A549 (cell line): ENCODE results near the gene NKX2-8. TPM values are rescaled to one million over a fixed set of nuclear protein-coding genes. Genes with fewer than 3 reads are reported as not detected.

Experiments
- ATAC-seq, 2 experiments: fragments of 200-7000 bp in 1 of 2; fragments of >200 bp in 1 of 2; cut with Nextera tagmentation in 1 of 2; cut with Tn5 transposase in 1 of 2; 3 replicates each; pipeline versions ENCODE4 v1.8.0 to v1.9.1; 2018 to 2020; ENCODE audit warnings: mild to moderate bottlenecking in 1 of 2, moderate library complexity in 1 of 2
- CTCF ChIA-PET: fragments of 300-600 bp; sonication (Branson Sonifier 250); formaldehyde crosslinking; extraction: SDS; loops from one replicate; lab custom pipeline; 2021; ENCODE audit warnings: antibody characterized with exemption, inconsistent platforms; lab: Yijun Ruan, JAX
- POLR2A ChIA-PET: fragments of 350-600 bp; formaldehyde crosslinking; extraction: SDS; loops from one replicate; lab custom pipeline; 2021; ENCODE audit warnings: antibody characterized with exemption, inconsistent platforms; lab: Yijun Ruan, JAX
- DNase-seq, 2 experiments: peaks; one replicate each; pipeline versions ENCODE4 v3.0.0 to v3.0.0-alpha.2; 2011 to 2016; ENCODE audit warnings: low read depth in 1 of 2, low spot score in 1 of 2
- FAIRE-seq: peaks from 2 replicates; lab custom pipeline; 2011; peaks lifted over from hg19 to GRCh38; lab: Jason Lieb, UNC
- H3K27ac ChIP-seq, 2 experiments: fragments of >200 bp; sonication (Bioruptor Twin); formaldehyde crosslinking; 3 replicates each; pipeline ENCODE4 v1.5.1; 2016 to 2017
- H3K4me1 ChIP-seq: fragments of >200 bp; sonication (Bioruptor Twin); formaldehyde crosslinking; 3 replicates; pipeline ENCODE4 v1.6.1; 2016
- H3K4me2 ChIP-seq: fragments of >200 bp; sonication (Bioruptor Twin); formaldehyde crosslinking; 3 replicates; pipeline ENCODE4 v1.6.1; 2016
- H3K4me3 ChIP-seq: fragments of >200 bp; sonication (Bioruptor Twin); formaldehyde crosslinking; 3 replicates; pipeline ENCODE4 v1.5.1; 2016
- H3K9me3 ChIP-seq: fragments of >200 bp; sonication (Bioruptor Twin); formaldehyde crosslinking; 3 replicates; pipeline ENCODE4 v1.6.1; 2016
- BCL3 ChIP-seq: fragments of >200 bp; sonication (Bioruptor Twin); formaldehyde crosslinking; IDR thresholded peaks from 3 replicates; pipeline ENCODE4 v1.6.1; 2016
- BHLHE40 ChIP-seq: IDR thresholded peaks from 2 replicates; pipeline ENCODE4 v1.6.1; 2012; ENCODE audit warnings: low read depth, low read length, inconsistent platforms
- EHMT2 ChIP-seq: fragments of 200-600 bp; sonication (generic); IDR thresholded peaks from 2 replicates; pipeline ENCODE4 v1.6.1; 2016; ENCODE audit warnings: antibody characterized with exemption, low read depth, mild to moderate bottlenecking, moderate library complexity
- FOSL2 ChIP-seq, 2 experiments: fragments of 450-650 bp in 1 of 2; fragments of >200 bp in 1 of 2; sonication (Bioruptor Twin) in 1 of 2; formaldehyde crosslinking; IDR thresholded peaks; 2 replicates each; pipeline versions ENCODE4 v1.5.0 to v1.6.1; 2016 to 2020; ENCODE audit warnings: mild to moderate bottlenecking in 1 of 2, moderate library complexity in 1 of 2
- HDAC2 ChIP-seq: fragments of 200-600 bp; sonication (generic); IDR thresholded peaks from 2 replicates; pipeline ENCODE4 v1.6.1; 2016
- HMGXB4 ChIP-seq: fragments of 250-450 bp; sonication (Bioruptor Pico); IDR thresholded peaks from 2 replicates; pipeline ENCODE4 v1.5.0; 2021; ENCODE audit warnings: mild to moderate bottlenecking, moderate library complexity, borderline replicate concordance
- HOXA7 ChIP-seq: fragments of 250-450 bp; sonication (Bioruptor Pico); IDR thresholded peaks from 2 replicates; pipeline ENCODE4 v1.5.0; 2020; ENCODE audit warnings: mild to moderate bottlenecking, moderate library complexity
- JUNB ChIP-seq: fragments of >200 bp; sonication (Bioruptor Twin); formaldehyde crosslinking; IDR thresholded peaks from 2 replicates; pipeline ENCODE4 v1.6.1; 2016
- KDM5A ChIP-seq: fragments of 200-600 bp; sonication (generic); IDR thresholded peaks from 2 replicates; pipeline ENCODE4 v1.6.1; 2016; ENCODE audit warnings: antibody characterized with exemption, mild to moderate bottlenecking
- MAX ChIP-seq: IDR thresholded peaks from 2 replicates; pipeline ENCODE4 v1.6.1; 2012
- MAZ ChIP-seq: fragments of 150-350 bp; IDR thresholded peaks from 2 replicates; pipeline ENCODE4 v1.6.1; 2014; ENCODE audit warnings: antibody characterized with exemption, low read depth, low read length, borderline replicate concordance
- MYC ChIP-seq: IDR thresholded peaks from 2 replicates; pipeline ENCODE4 v1.6.1; 2012; ENCODE audit warnings: mild to moderate bottlenecking, inconsistent platforms, low read length, improper control_type of control experiment, borderline replicate concordance
- RARB ChIP-seq: fragments of 250-450 bp; sonication (Bioruptor Pico); IDR thresholded peaks from 2 replicates; pipeline ENCODE4 v1.8.0; 2021; ENCODE audit warnings: mild to moderate bottlenecking, moderate library complexity
- RCOR1 ChIP-seq: fragments of 150-350 bp; IDR thresholded peaks from 2 replicates; pipeline ENCODE4 v1.6.1; 2014; ENCODE audit warnings: antibody characterized with exemption, low read length, low read depth
- RNF2 ChIP-seq: fragments of 200-600 bp; sonication (generic); IDR thresholded peaks from 2 replicates; pipeline ENCODE4 v1.6.1; 2016; ENCODE audit warnings: low read depth, mild to moderate bottlenecking, antibody characterized with exemption, moderate library complexity, borderline replicate concordance
- SMC3 ChIP-seq: fragments of >200 bp; sonication (Bioruptor Twin); formaldehyde crosslinking; IDR thresholded peaks from 3 replicates; pipeline ENCODE4 v1.6.1; 2018; ENCODE audit warnings: inconsistent platforms
- SREBF2 ChIP-seq: fragments of 450-650 bp; IDR thresholded peaks from 2 replicates; pipeline ENCODE4 v1.6.1; 2014; ENCODE audit warnings: mild to moderate bottlenecking, moderate library complexity
- TFCP2L1 ChIP-seq: fragments of 250-450 bp; sonication (Bioruptor Pico); IDR thresholded peaks from 2 replicates; pipeline ENCODE4 v1.5.0; 2021; ENCODE audit warnings: mild to moderate bottlenecking
- USF2 ChIP-seq: fragments of 450-650 bp; IDR thresholded peaks from 2 replicates; pipeline ENCODE4 v1.6.1; 2014; ENCODE audit warnings: antibody characterized with exemption
- ZC3H11A ChIP-seq: fragments of 450-650 bp; IDR thresholded peaks from 2 replicates; pipeline ENCODE4 v1.6.1; 2014; ENCODE audit warnings: antibody characterized with exemption, mild to moderate bottlenecking
- ZFP36 ChIP-seq: fragments of 450-650 bp; IDR thresholded peaks from 2 replicates; pipeline ENCODE4 v1.6.1; 2014; ENCODE audit warnings: borderline replicate concordance; ENCODE audit not compliant: partially characterized antibody
- whole genome bisulfite sequencing: methylation state at CpG from one replicate; pipeline ENCODE4 v1.1.6; 2017; ENCODE audit errors: missing lambda C conversion rate; 5-methylcytosine and 5-hydroxymethylcytosine counted together
- polyA plus RNA-seq, 4 experiments: library from polyadenylated mRNA; depleted of rRNA in 3 of 4; stranded (reverse); fragments of >200 nt; fragmentation: RNase III in 1 of 4; extraction: RNeasy Plus Mini Kit Qiagen cat#74134 plus additional on column Dnase treatment in 1 of 4; gene quantifications; 2 replicates in 3 of 4; 3 replicates in 1 of 4; pipeline ENCODE4 v1.2.3, GENCODE V29; 2011 to 2017

NKX2-8 gene
- polyA plus RNA-seq, 2 of the 4 experiments (the other 2 are of a cell fraction) = 0.58 to 0.68 TPM

- Histone ChIP-seq H3K27ac (no peak overlapping the region), H3K4me2 (no peak overlapping the region), H3K9me3 (no peaks in the 10 kb centered on the region), H3K4me3 (no peak overlapping the region), H3K4me1 (no peaks in the 10 kb centered on the region)
- ChIA-PET POLR2A (no interaction called here), CTCF (interaction anchor here (2.1 to 5.4 kb wide), 2 partner anchors 14 to 66 kb away, joined by 7 to 31 read pairs; no protein-coding TSS in a partner anchor)
- ATAC-seq (no peak), FAIRE-seq (no peak), DNase-seq (no peak)
- TF ChIP-seq SMC3 (no peak), BHLHE40 (no peak), EHMT2 (no peak), HOXA7 (CRISPR knock-in tag) (no peak), MAZ (no peak), BCL3 (no peak), SREBF2 (no peak), ZC3H11A (no peak), RNF2 (no peak), KDM5A (no peak), FOSL2 (IDR thresholded peaks at IDR 0.05) (no peak), FOSL2 (CRISPR knock-in tag; IDR thresholded peaks at IDR 0.05) (no peak), HMGXB4 (CRISPR knock-in tag) (no peak), MAX (no peak), USF2 (no peak), HDAC2 (no peak)
These were observed 9.1 kb upstream of the NKX2-8 start for GRCh38 chr14:36591482-36591881.

- Histone ChIP-seq H3K4me1 (no peaks in the 10 kb centered on the region), H3K9me3 (no peaks in the 10 kb centered on the region)
- WGBS = 27% methylated on average over 7 of the region's 7 CpGs
- ATAC-seq = no peak
- TF ChIP-seq ZFP36 (no peak), FOSL2 (IDR thresholded peaks at IDR 0.05) (no peak), FOSL2 (CRISPR knock-in tag; IDR thresholded peaks at IDR 0.05) (no peak), RARB (CRISPR knock-in tag) (no peak), TFCP2L1 (CRISPR knock-in tag) (no peak), MYC (no peak), RCOR1 (no peak), ZC3H11A (no peak), RNF2 (no peak), JUNB (no peak)
- TF ChIP-seq, all 56 proteins: peak for 0
- CTCF ChIA-PET = interaction anchor here (0.7 to 5.4 kb wide), 3 partner anchors 16 to 498 kb away, joined by 3 to 31 read pairs (median 10); no protein-coding TSS in a partner anchor
- DNase-seq (no peak), FAIRE-seq (no peak)
- Histone ChIP-seq H3K27ac (no peak overlapping the region), H3K4me2 (no peak overlapping the region), H3K4me3 (no peak overlapping the region)
- POLR2A ChIA-PET = no interaction called here
These were observed 6.4 kb upstream of the NKX2-8 start for GRCh38 chr14:36588788-36589187.
